Neural cell (in vitro differentiated cells): ENCODE data around the gene FOXF2. TPM values are rescaled to one million over a fixed set of nuclear protein-coding genes. Genes with fewer than 3 reads are reported as not detected.

ENCODE experiments used
- H2AFZ ChIP-seq: fragments of 200-600, 300-800 bp; sonication (generic), shearing (Covaris generic); 2 replicates; pipeline ENCODE4 v1.6.0; 2014; ENCODE audit warnings: low read depth, mild to moderate bottlenecking, antibody characterized with exemption, low read length, moderate library complexity
- H3F3A ChIP-seq: fragments of 200-600 bp; shearing (Covaris generic); 2 replicates; pipeline ENCODE4 v1.6.1; 2016; ENCODE audit warnings: mild to moderate bottlenecking, moderate library complexity, mixed read lengths, antibody characterized with exemption, low read length; ENCODE audit not compliant: insufficient read depth, poor library complexity, severe bottlenecking
- H3K27ac ChIP-seq: fragments of 200-600, 300-800 bp; sonication (generic), shearing (Covaris generic); 2 replicates; pipeline ENCODE4 v1.5.1; 2014; ENCODE audit warnings: mild to moderate bottlenecking, low read length, moderate library complexity
- H3K27me3 ChIP-seq: fragments of 300-800, 200-600 bp; sonication (generic), shearing (Covaris generic); 2 replicates; pipeline ENCODE4 v1.6.0; 2014; ENCODE audit warnings: mild to moderate bottlenecking, low read depth, low read length, moderate library complexity; ENCODE audit not compliant: insufficient read depth
- H3K36me3 ChIP-seq: fragments of 300-800, 200-600 bp; sonication (generic), shearing (Covaris generic); 2 replicates; pipeline ENCODE4 v1.5.1; 2014; ENCODE audit warnings: mild to moderate bottlenecking, antibody characterized with exemption, low read length, moderate library complexity; ENCODE audit not compliant: insufficient read depth
- H3K4me2 ChIP-seq: fragments of 300-800, 200-600 bp; sonication (generic), shearing (Covaris generic); 2 replicates; pipeline ENCODE4 v1.6.0; 2014; ENCODE audit warnings: mild to moderate bottlenecking, low read length
- H3K4me3 ChIP-seq: fragments of 300-800, 200-600 bp; sonication (generic), shearing (Covaris generic); 2 replicates; pipeline ENCODE4 v1.5.1; 2014; ENCODE audit warnings: mild to moderate bottlenecking, low read length, moderate library complexity
- H3K79me2 ChIP-seq: fragments of 200-600 bp; shearing (Covaris generic); replicated peaks from 2 replicates; pipeline ENCODE4 v1.6.0; 2014; ENCODE audit warnings: mild to moderate bottlenecking, low read length, moderate library complexity; ENCODE audit not compliant: insufficient read depth
- H3K9ac ChIP-seq: fragments of 300-800, 200-600 bp; sonication (generic), shearing (Covaris generic); 2 replicates; pipeline ENCODE4 v1.6.1; 2016; ENCODE audit warnings: mild to moderate bottlenecking, low read length, mixed read lengths
- H3K9me2 ChIP-seq: fragments of 200-600 bp; shearing (Covaris generic); 2 replicates; pipeline ENCODE4 v1.6.1; 2016; ENCODE audit warnings: mild to moderate bottlenecking, low read length, mixed read lengths; ENCODE audit not compliant: insufficient read depth
- H3K9me3 ChIP-seq: fragments of 200-600, 300-800 bp; sonication (generic), shearing (Covaris generic); 2 replicates; pipeline ENCODE4 v1.6.1; 2016; ENCODE audit warnings: mild to moderate bottlenecking, mixed run types, low read length, moderate library complexity, mixed read lengths
- H4K20me1 ChIP-seq: fragments of 200-600 bp; shearing (Covaris generic); 2 replicates; pipeline ENCODE4 v1.6.1; 2016; ENCODE audit warnings: mild to moderate bottlenecking, mixed run types; ENCODE audit not compliant: insufficient read depth
- EP300 ChIP-seq: fragments of 450-650 bp; conservative IDR thresholded peaks from 2 replicates; pipeline ENCODE4 v1.6.1; 2014; ENCODE audit warnings: antibody characterized with exemption, mild to moderate bottlenecking, moderate library complexity; ENCODE audit not compliant: poor library complexity, severe bottlenecking
- EZH2 ChIP-seq: fragments of 200-600, 300-800 bp; shearing (Covaris generic), sonication (generic); IDR thresholded peaks from 2 replicates; pipeline ENCODE4 v1.6.1; 2014; ENCODE audit warnings: antibody characterized with exemption, low read length, borderline replicate concordance, mild to moderate bottlenecking; ENCODE audit not compliant: insufficient read depth, poor library complexity, severe bottlenecking
- MXI1 ChIP-seq: fragments of 450-650 bp; conservative IDR thresholded peaks from 2 replicates; pipeline ENCODE4 v1.6.1; 2014; ENCODE audit warnings: antibody characterized with exemption, mild to moderate bottlenecking; ENCODE audit not compliant: poor library complexity, severe bottlenecking
- POLR2AphosphoS5 ChIP-seq: IDR thresholded peaks from 2 replicates; pipeline ENCODE4 v1.6.1; 2012
- RAD21 ChIP-seq: fragments of 450-650 bp; conservative IDR thresholded peaks from 2 replicates; pipeline ENCODE4 v1.6.1; 2014; ENCODE audit warnings: antibody characterized with exemption, mild to moderate bottlenecking, moderate library complexity
- REST ChIP-seq: IDR thresholded peaks from 2 replicates; pipeline ENCODE4 v1.6.1; 2012; ENCODE audit warnings: borderline replicate concordance
- SMC3 ChIP-seq: fragments of 450-650 bp; conservative IDR thresholded peaks from 2 replicates; pipeline ENCODE4 v1.6.1; 2014; ENCODE audit warnings: antibody characterized with exemption, mild to moderate bottlenecking, moderate library complexity; ENCODE audit not compliant: poor library complexity
- TAF1 ChIP-seq: IDR thresholded peaks from 2 replicates; pipeline ENCODE4 v1.6.1; 2012; ENCODE audit warnings: low read depth
- polyA plus RNA-seq: library from polyadenylated mRNA; depleted of rRNA; stranded (reverse); fragments of >200 nt; gene quantifications from 2 replicates; pipeline ENCODE4 v1.2.3, GENCODE V29; 2014

FOXF2 gene
- polyA plus RNA-seq, 1 donor from 2014 or later, result not detected

- H3K4me2 ChIP-seq, result no peak overlapping the region
- no peak overlapping the region for H3K4me3 ChIP-seq
- H3K36me3 ChIP-seq, result no peaks in the 10 kb centered on the region
- H3K79me2 ChIP-seq, result no peaks in the 10 kb centered on the region
- no peak overlapping the region for H2AFZ ChIP-seq
- H4K20me1 ChIP-seq, result no peaks in the 10 kb centered on the region
- H3F3A ChIP-seq, result no peaks in the 10 kb centered on the region
- no peak for TF ChIP-seq REST
- no peak for TF ChIP-seq TAF1
- TF ChIP-seq RAD21, result no peak
- TF ChIP-seq MXI1, result no peak
- TF ChIP-seq POLR2AphosphoS5, result no peak
- TF ChIP-seq EP300, result no peak
- peak; percentile 44 for TF ChIP-seq EZH2
- TF ChIP-seq SMC3, result no peak
- H3K9me3 ChIP-seq, result no peaks in the 10 kb centered on the region
- H3K9ac ChIP-seq, result no peak overlapping the region
- H3K9me2 ChIP-seq, result no peaks in the 10 kb centered on the region
- H3K27ac ChIP-seq, result no peak overlapping the region
- peaks cover 94% of the 10 kb centered on the region for H3K27me3 ChIP-seq
Observed at GRCh38 chr6:1392813-1393640, 3.7 kb downstream of the FOXF2 start.

- Histone ChIP-seq H3K9ac (no peak overlapping the region), H3F3A (no peaks in the 10 kb centered on the region), H4K20me1 (no peaks in the 10 kb centered on the region), H3K4me3 (no peak overlapping the region), H3K9me2 (no peaks in the 10 kb centered on the region), H3K79me2 (no peaks in the 10 kb centered on the region), H2AFZ (no peak overlapping the region), H3K9me3 (no peaks in the 10 kb centered on the region), H3K36me3 (no peaks in the 10 kb centered on the region), H3K4me2 (no peak overlapping the region), H3K27me3 (peaks cover 94% of the 10 kb centered on the region), H3K27ac (no peak overlapping the region)
- TF ChIP-seq POLR2AphosphoS5 (no peak), EZH2 (peak; percentile 95)
Observed at GRCh38 chr6:1393641-1394283, 4.4 kb downstream of the FOXF2 start.
